GM11168 (cell line): Measurements from ENCODE around the gene PALS1.

Experiments
- in situ Hi-C: fragments of 300-500 bp; cut with MboI; formaldehyde crosslinking; loops from one replicate; pipeline ENCODE4 v1.12.0; 2022; ENCODE audit warnings: low sequenced_read_pairs; ENCODE audit not compliant: unreplicated experiment

PALS1 gene

DNA sequence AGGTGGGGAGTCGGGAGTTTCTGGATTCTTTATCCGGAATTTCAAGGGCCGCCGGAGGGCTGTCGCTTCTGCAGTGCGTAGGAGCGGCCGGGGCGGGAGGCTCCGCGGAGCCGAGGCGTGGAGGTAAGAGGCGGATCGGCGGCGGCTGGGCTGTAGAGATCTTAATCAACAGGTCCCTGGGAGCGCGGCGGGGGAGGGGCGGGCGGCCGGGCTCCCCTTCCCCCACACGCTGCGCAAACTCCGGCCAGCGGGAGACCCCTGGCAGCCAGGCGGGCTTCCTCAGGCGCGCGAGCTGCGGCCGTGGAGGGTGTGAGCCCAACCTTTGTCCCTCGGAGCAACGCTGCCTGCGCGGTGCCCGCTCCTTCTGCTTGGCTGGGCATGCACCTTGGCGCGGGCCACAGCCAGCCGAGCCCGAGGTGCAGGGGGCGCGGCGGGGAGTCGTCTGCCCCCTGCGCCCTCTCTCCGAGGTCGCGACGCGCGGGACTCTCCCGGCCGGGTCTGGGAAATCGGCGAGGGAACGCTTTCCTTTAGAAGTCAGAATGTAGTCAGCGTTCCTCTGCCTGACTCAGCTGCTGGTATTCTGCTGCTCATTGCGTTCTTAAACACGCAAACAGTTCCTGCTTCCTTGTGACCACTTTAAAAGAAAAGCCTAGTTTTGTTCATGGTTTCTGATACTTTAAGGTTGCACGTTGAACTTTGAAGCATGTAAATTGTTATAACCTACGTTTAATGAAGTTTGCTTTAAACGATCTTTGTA is at the start of gene PALS1:
Gene PALS1, plus strand, starts transcription at position 25 of the 757 bp plus-strand sequence. CDS start 37,736 bp downstream, outside the sequence.
- in situ Hi-C loops = no loop called here

DNA sequence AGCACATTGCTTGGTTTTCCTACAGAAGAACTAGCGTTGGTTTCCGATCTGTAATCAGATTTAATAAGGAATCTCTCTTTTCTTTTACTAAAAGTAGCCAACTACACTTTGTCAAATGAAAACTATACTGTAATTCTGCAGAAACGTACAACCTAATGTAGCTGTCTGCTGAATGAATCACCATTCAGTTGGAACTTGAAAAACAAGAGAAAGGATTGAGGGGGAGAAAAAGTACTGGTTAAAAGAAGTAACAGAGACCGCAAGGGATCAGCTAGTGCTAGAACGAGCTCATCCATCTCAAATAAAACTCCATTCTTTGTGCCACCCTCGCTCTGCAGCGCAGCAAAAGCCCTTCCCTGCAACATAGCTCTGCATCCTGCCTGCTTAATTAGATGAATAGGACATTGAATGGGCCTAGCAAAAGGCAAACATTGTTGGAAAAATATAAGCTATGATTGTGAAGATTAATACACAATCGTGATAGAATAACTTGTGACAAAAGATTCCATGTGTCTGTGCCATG is 49.4 kb upstream of the PALS1 start:
- in situ Hi-C loops = no loop called here

- in situ Hi-C loops = no loop called here
Observed at GRCh38 chr14:67192366-67192765, 48.9 kb upstream of the PALS1 start.

DNA sequence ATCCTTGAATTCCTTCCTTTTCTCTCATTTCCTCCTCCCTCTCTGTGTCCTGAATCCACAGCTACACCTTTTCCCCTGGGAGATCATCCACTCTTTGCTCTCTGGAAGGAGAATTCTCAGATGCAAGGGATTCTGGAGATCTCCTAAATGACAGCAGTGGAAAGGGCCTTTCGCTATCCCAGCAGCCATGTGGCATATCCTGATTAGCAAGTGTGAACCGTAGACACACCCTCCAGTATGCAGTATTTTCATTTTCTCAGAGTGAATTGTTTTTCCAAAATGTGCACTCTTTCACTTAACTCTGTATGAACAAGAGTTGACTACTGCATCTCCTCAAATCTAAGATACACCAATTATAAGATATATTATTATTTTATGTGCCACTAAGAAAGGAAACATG is 46.0 kb upstream of the PALS1 start:
- in situ Hi-C loops = no loop called here

GRCh38 chr14:67199016-67199415 is 42.2 kb upstream of the PALS1 start:
- in situ Hi-C loops = no loop called here

GRCh38 chr14:67207810-67208209 is 33.4 kb upstream of the PALS1 start:
- in situ Hi-C loops = no loop called here

DNA sequence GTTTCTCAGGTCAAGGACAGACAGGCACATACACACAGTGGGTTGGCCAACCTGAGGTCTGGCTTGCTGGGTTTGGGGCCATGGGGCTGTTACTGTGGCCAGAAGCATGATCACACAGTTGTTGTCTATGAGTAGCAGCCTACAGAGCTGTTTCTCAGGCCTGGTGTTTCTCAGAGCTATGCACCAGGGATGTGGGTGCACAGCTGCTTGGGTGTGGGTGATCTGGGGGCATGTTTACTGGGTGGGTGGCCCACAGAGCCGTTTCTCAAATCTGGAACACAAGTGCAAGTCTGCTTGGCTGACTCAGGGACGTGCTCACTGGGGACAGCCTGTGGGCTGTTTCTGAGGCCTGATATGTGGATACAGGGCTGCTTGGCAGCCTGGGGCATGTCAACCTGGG is 23.1 kb upstream of the PALS1 start:
- in situ Hi-C loops = no loop called here

- in situ Hi-C loops = no loop called here
Observed at GRCh38 chr14:67221248-67221981, 19.8 kb upstream of the PALS1 start.

GRCh38 chr14:67221982-67222328 is 19.3 kb upstream of the PALS1 start:
- in situ Hi-C loops = no loop called here

DNA sequence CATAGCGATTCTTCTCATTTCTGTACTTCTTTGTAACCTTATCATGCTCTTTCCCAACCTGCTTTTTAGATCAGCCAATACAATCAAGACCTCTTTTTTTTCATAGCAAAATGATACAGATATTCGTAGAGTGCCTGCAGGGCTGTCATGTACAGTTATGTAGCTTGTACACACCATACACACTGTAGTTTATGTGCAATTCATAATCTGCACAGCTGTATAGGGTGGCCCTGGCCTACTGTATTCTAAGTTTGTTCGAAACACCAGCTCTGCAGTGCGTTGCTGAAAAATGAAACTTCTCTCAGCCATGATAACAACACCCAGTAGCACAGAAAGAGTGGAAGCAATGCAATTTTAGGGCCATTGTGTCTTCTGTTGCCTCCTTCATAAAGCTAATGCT is 15.7 kb upstream of the PALS1 start:
- in situ Hi-C loops = no loop called here

GRCh38 chr14:67228325-67228984 is 12.8 kb upstream of the PALS1 start:
- in situ Hi-C loops = no loop called here

GRCh38 chr14:67232066-67232465 is 9.2 kb upstream of the PALS1 start:
- in situ Hi-C loops = no loop called here

DNA sequence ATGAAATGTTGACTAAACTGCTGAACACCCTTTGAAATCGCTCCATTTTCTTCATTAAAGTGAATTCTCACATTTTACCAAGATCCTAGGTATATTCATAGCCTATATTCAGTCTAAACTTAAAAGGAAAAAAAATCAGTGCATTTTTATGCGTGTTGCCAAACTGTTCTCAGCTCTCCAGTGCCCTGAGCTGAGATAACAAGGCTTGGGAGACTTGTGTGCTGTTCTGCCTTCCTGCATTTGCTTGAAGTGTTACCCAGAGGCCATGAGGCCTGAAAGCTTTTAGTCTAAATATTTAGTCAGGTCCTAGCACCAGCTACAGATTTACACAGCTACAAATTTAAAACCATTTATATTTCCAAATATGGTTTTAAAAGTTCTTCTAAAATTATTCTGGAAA is 8.6 kb upstream of the PALS1 start:
- in situ Hi-C loops = no loop called here

- in situ Hi-C loops = no loop called here
Observed at GRCh38 chr14:67237591-67237990, 3.6 kb upstream of the PALS1 start.

GRCh38 chr14:67239582-67239981 is 1.7 kb upstream of the PALS1 start:
- in situ Hi-C loops = no loop called here

DNA sequence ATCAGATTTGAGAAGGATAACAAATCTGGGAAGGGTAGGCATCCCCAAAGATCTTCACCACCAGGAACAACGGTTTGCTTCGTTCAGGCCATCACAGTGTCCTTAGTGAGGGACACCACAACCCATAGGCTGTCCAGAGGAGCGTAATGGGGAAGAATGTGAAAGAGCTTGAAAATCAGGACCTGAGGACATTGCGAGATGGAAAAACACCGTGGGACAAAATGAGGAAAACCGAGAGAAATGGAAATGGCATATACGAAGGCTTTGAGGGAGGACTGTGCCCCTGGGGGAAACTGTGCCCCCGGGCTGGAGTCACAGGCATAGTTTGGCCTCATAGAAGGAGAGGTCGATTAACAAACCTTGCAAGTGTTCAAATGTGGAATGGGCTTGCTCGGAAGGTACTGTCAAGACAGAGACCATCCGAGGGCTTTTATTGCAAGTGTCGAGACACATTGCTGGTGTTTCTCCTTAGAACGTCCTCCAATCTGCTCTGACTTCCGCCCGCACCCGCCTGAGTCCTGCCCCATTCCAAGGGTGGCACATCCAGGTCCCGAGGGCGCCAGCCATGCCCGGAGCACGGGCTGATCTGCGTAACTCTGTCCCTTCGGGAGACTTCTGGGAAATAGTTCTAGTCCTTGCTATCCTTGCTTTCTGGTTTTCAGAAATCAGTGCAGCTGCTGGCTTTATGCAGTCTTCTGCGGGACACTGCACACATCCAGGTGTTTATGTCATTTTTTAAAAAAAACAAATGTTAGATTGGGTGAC is 885 bp upstream of the PALS1 start:
- in situ Hi-C loops = no loop called here

DNA sequence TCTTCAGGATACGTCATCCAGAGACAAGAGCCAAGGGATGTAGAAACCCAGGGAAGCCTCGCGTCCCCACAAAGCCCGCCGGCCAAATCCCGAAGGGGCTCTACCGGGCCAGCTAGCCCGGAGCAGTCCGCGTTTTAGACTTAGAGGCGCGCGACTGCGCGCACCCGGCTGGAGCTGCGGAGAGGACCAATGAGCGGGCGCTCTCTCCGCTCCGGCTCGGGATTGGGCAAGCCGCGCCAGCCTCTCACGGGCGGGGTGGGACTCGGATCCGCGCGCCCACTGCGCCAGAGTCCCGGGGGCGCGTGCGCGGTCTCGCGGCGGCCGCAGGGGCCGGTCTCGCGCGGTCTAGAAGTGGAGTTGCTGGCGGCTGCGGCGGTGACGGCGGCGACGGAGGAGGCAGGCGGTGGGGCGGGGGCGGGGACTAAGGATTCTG is 241 bp upstream of the PALS1 start:
- in situ Hi-C loops = no loop called here

- in situ Hi-C loops = no loop called here
Observed at GRCh38 chr14:67242168-67242420, 859 bp downstream of the PALS1 start.

DNA sequence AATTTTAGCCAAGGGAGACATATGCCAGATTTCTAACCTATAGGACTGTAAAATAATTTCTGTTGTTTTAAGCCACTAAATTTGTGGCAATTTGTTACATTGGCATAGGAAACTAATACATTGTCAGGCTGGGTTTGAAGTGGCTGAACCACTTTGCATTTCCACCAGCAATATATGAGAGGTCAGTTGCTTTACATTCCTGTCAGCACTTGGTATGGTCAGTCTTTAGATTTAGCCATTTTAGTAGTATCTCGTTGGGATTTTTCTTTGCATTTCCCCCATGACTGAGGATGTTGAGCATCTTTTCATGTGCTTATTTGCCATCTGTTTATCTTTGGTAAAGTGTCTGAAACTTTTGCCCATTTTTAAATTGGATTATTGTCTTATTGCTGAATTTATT is 3.9 kb downstream of the PALS1 start:
- in situ Hi-C loops = no loop called here

- in situ Hi-C loops = no loop called here
Observed at GRCh38 chr14:67251573-67252226, 10.5 kb downstream of the PALS1 start.
